K562 (cell line): ENCODE measurements around the gene KLRC4.

ENCODE experiments used
- CBX2 ChIP-seq: fragments of 200-600 bp; sonication (generic); IDR thresholded peaks from one replicate; pipeline ENCODE4 v1.6.1; 2012; ENCODE audit warnings: mild to moderate bottlenecking, low read length, inconsistent platforms; ENCODE audit not compliant: insufficient read depth, poor library complexity, severe bottlenecking
- EZH2 ChIP-seq: IDR thresholded peaks from 2 replicates; pipeline ENCODE4 v1.6.1; 2012; ENCODE audit warnings: low read depth, mild to moderate bottlenecking, inconsistent platforms, low read length, borderline replicate concordance
- KDM1A ChIP-seq, 2 experiments: fragments of 450-650 bp; IDR thresholded peaks; 2 replicates each; pipeline ENCODE4 v1.6.1; 2016; ENCODE audit warnings: mild to moderate bottlenecking in 2 of 2
- MYC ChIP-seq, 2 experiments: fragments of 250-450 bp in 1 of 2; sonication (Bioruptor Pico) in 1 of 2; IDR thresholded peaks; 2 replicates each; pipeline versions ENCODE4 v1.5.1 to v1.6.1; 2012 to 2021; ENCODE audit warnings: low read depth in 2 of 2, borderline replicate concordance in 1 of 2, improper control_type of control experiment in 1 of 2, low read length in 1 of 2, mild to moderate bottlenecking in 1 of 2, moderate library complexity in 1 of 2
- NRF1 ChIP-seq, 2 experiments: fragments of 450-650 bp; IDR thresholded peaks in 1 of 2; conservative IDR thresholded peaks in 1 of 2; 2 replicates each; pipeline ENCODE4 v1.6.1; 2014; ENCODE audit warnings: mild to moderate bottlenecking in 2 of 2
- TEAD4 ChIP-seq, 2 experiments: sonication (generic) in 1 of 2; formaldehyde crosslinking in 1 of 2; IDR thresholded peaks; 2 replicates each; pipeline versions ENCODE4 v1.6.1 to v1.8.0; 2012 to 2022; ENCODE audit warnings: borderline replicate concordance in 1 of 2, inconsistent platforms in 1 of 2, low read length in 1 of 2, mild to moderate bottlenecking in 1 of 2, missing genetic modification reagents in 1 of 2
- TF ChIP-seq, protein P1 (sequence below), 3 experiments: IDR thresholded peaks in 2 of 3; conservative IDR thresholded peaks in 1 of 3; 2 replicates each; pipeline ENCODE4 v1.5.1; 2011 to 2012; ENCODE audit warnings: low read length in 3 of 3, mild to moderate bottlenecking in 3 of 3, control low read depth in 2 of 3, improper control_type of control experiment in 1 of 3, inconsistent platforms in 1 of 3, low read depth in 1 of 3, mixed read lengths in 1 of 3, moderate library complexity in 1 of 3; ENCODE audit not compliant: insufficient read depth in 2 of 3

DNA sequence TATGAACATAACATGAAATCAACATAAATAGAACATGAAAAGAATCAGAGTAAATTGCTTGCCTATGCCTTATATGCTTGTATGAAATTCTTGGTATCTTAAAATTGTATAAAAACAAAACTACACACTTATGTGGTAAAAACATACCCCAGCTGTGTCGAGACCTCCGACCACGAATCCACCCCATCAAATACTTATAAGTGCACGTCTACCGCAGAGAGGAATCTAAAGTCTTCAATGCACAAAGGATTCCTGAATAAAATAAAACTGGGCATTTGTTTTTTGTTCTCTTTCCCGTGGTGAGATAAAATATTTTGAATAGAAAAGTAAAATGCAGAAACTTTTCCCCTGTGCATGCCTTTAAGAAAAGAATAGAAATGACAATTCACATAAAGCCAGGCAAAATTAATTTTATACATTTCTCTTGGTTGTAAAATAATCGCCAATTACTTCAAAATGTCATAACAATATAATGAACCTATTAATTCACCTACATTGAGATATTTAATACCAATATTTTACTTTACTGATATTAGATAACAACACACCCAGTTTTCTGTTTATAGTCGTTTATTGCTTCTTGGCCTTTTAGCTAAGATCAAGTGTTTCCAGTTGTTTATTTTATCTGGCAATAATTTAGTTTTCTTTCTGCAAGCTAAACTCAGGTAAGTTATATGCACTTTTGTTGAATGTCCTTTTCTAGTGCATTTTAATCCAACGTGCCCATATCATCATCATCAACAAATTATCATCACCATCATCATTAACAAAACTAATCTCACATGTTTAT, 20.7 kb downstream of the KLRC4 start:
- TF ChIP-seq EZH2 = no peak
- TF ChIP-seq CBX2 = no peak
- no peak for TF ChIP-seq NRF1 (conservative IDR thresholded peaks at IDR 0.05 in 1 of 2, IDR thresholded peaks at IDR 0.05 in 1 of 2)
- TF ChIP-seq, protein P1, sequence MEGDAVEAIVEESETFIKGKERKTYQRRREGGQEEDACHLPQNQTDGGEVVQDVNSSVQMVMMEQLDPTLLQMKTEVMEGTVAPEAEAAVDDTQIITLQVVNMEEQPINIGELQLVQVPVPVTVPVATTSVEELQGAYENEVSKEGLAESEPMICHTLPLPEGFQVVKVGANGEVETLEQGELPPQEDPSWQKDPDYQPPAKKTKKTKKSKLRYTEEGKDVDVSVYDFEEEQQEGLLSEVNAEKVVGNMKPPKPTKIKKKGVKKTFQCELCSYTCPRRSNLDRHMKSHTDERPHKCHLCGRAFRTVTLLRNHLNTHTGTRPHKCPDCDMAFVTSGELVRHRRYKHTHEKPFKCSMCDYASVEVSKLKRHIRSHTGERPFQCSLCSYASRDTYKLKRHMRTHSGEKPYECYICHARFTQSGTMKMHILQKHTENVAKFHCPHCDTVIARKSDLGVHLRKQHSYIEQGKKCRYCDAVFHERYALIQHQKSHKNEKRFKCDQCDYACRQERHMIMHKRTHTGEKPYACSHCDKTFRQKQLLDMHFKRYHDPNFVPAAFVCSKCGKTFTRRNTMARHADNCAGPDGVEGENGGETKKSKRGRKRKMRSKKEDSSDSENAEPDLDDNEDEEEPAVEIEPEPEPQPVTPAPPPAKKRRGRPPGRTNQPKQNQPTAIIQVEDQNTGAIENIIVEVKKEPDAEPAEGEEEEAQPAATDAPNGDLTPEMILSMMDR (IDR thresholded peaks at IDR 0.05 in 2 of 3, conservative IDR thresholded peaks at IDR 0.05 in 1 of 3; ENCODE audit: insufficient read depth in 2 of 3, low read depth in 1 of 3, low read length in 3 of 3) = no peak
- TF ChIP-seq TEAD4 (IDR thresholded peaks at IDR 0.05; ENCODE audit: low read length) = no peak
- TF ChIP-seq TEAD4 (CRISPR knock-in tag; IDR thresholded peaks at IDR 0.05; ENCODE audit: borderline replicate concordance) = no peak
- TF ChIP-seq MYC (IDR thresholded peaks at IDR 0.05; ENCODE audit: low read depth, low read length) = no peak
- no peak for TF ChIP-seq MYC (CRISPR knock-in tag; IDR thresholded peaks at IDR 0.05; ENCODE audit: borderline replicate concordance, low read depth)
- TF ChIP-seq KDM1A (IDR thresholded peaks at IDR 0.05) = no peak
